Ishikawa (cell line): ENCODE data around the gene JPH4.

Experiments
- CEBPB ChIP-seq: IDR thresholded peaks from 2 replicates; pipeline ENCODE4 v1.6.1; 2012
- CREB1 ChIP-seq: IDR thresholded peaks from 2 replicates; pipeline ENCODE4 v1.6.1; 2012; ENCODE audit warnings: low read depth
- EGR1 ChIP-seq: IDR thresholded peaks from 2 replicates; pipeline ENCODE4 v1.6.1; 2012
- EP300 ChIP-seq: IDR thresholded peaks from 2 replicates; pipeline ENCODE4 v1.6.1; 2012; ENCODE audit warnings: borderline replicate concordance
- FOXM1 ChIP-seq: IDR thresholded peaks from 2 replicates; pipeline ENCODE4 v1.6.1; 2012; ENCODE audit warnings: low read depth, borderline replicate concordance
- NFIC ChIP-seq: IDR thresholded peaks from 2 replicates; pipeline ENCODE4 v1.6.1; 2012
- RAD21 ChIP-seq: IDR thresholded peaks from 2 replicates; pipeline ENCODE4 v1.6.1; 2012; ENCODE audit warnings: low read depth
- REST ChIP-seq: IDR thresholded peaks from 2 replicates; pipeline ENCODE4 v1.6.1; 2012; ENCODE audit warnings: low read depth, mild to moderate bottlenecking
- TAF1 ChIP-seq: IDR thresholded peaks from 2 replicates; pipeline ENCODE4 v1.6.1; 2012; ENCODE audit warnings: low read depth, mild to moderate bottlenecking
- TCF12 ChIP-seq: IDR thresholded peaks from 2 replicates; pipeline ENCODE4 v1.6.1; 2012; ENCODE audit warnings: low read depth
- YY1 ChIP-seq: IDR thresholded peaks from 2 replicates; pipeline ENCODE4 v1.6.1; 2012; ENCODE audit warnings: low read depth
- TF ChIP-seq, protein P1 (sequence below): IDR thresholded peaks from 2 replicates; pipeline ENCODE4 v1.6.1; 2012
- TF ChIP-seq, protein P2 (sequence below): IDR thresholded peaks from 2 replicates; pipeline ENCODE4 v1.6.1; 2012

DNA sequence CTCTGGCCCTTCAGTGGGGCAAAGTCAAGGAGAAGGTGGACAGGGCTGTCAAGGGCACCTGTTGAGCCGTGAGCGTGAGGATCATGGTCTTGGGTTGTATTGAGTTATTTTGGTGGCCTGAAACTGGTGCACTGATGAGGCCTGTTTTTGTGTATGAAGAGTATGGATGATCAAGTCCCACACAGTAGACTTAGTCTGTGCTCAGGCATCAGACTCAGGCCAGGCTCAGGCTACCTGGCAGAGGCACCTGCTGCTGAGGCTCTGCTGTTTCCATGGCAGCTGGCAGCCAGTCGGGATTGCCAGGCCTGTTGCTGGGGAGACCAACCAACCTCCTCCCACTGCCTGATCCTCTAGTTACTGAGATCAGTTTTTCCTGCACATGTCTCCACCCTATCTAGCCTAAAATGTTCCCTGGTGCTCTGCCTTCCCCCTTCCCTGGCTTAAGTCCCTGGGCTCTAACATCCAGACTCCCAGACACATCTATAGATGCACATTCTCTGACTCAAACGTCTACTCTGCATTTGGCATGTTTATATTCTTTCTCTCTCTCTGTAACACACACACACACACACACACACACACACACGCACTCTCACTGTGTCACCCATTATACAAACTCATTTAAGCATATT is 5.1 kb downstream of the JPH4 start:
- TF ChIP-seq TAF1 (no peak), EP300 (no peak), REST (no peak), EGR1 (no peak), NFIC (no peak), CEBPB (no peak), FOXM1 (no peak), YY1 (no peak), TCF12 (no peak), RAD21 (no peak), CREB1 (no peak)
- TF ChIP-seq, protein P1, sequence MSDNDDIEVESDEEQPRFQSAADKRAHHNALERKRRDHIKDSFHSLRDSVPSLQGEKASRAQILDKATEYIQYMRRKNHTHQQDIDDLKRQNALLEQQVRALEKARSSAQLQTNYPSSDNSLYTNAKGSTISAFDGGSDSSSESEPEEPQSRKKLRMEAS: no peak
- TF ChIP-seq, protein P2, sequence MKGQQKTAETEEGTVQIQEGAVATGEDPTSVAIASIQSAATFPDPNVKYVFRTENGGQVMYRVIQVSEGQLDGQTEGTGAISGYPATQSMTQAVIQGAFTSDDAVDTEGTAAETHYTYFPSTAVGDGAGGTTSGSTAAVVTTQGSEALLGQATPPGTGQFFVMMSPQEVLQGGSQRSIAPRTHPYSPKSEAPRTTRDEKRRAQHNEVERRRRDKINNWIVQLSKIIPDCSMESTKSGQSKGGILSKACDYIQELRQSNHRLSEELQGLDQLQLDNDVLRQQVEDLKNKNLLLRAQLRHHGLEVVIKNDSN: no peak
